Stomach (tissue), 9 donors: ENCODE measurements around the gene CDH26. TPM values are rescaled to one million over a fixed set of nuclear protein-coding genes. Genes with fewer than 3 reads are reported as not detected.

Source experiments
- DNase-seq, 2 donors: peaks; one replicate each; pipeline versions ENCODE4 v3.0.0 to v3.0.0-alpha.2; 2013 to 2019
- H3K27ac ChIP-seq, 5 donors: fragments of 200-600 bp in 4 of 5; sonication (generic) in 4 of 5; one replicate each; pipeline ENCODE4 v1.5.1; 2013 to 2019; ENCODE audit warnings: mild to moderate bottlenecking in 1 of 5, moderate library complexity in 1 of 5
- H3K27me3 ChIP-seq, 3 donors: fragments of 200-600 bp; sonication (generic); one replicate each; pipeline ENCODE4 v1.5.1; 2017 to 2019; ENCODE audit warnings: mixed run types in 1 of 3
- H3K36me3 ChIP-seq, 4 donors: fragments of 200-600 bp; sonication (generic); 1 replicate in 3 of 4; 2 replicates in 1 of 4; pipeline ENCODE4 v1.5.1; 2016 to 2019
- H3K4me1 ChIP-seq, 4 donors: fragments of 200-600 bp; sonication (generic); one replicate each; pipeline ENCODE4 v1.5.1; 2016 to 2019
- H3K4me3 ChIP-seq, 4 donors: fragments of 200-600 bp; sonication (generic) in 3 of 4; one replicate each; pipeline ENCODE4 v1.5.1; 2016 to 2019; ENCODE audit warnings: mild to moderate bottlenecking in 1 of 4
- H3K9me3 ChIP-seq, 4 donors: fragments of 200-600 bp; sonication (generic); one replicate each; pipeline ENCODE4 v1.5.1; 2016 to 2019
- CTCF ChIP-seq, 7 experiments: fragments of 450-650 bp in 4 of 7; fragments of 200-600 bp in 3 of 7; sonication (generic) in 3 of 7; IDR thresholded peaks; one replicate each; pipeline ENCODE4 v1.5.1; 2016 to 2019; ENCODE audit warnings: antibody characterized with exemption in 7 of 7, control low read depth in 2 of 7, mild to moderate bottlenecking in 1 of 7
- EP300 ChIP-seq: sonication (generic); formaldehyde crosslinking; IDR thresholded peaks from one replicate; pipeline ENCODE4 v1.6.1; 2017; ENCODE audit warnings: antibody characterized with exemption
- POLR2A ChIP-seq, 4 donors: fragments of 450-650 bp; IDR thresholded peaks; one replicate each; pipeline ENCODE4 v1.6.1; 2016; ENCODE audit warnings: antibody characterized with exemption in 4 of 4, control low read depth in 2 of 4, mild to moderate bottlenecking in 1 of 4, moderate library complexity in 1 of 4
- POLR2AphosphoS5 ChIP-seq, 3 donors: sonication (generic); formaldehyde crosslinking; IDR thresholded peaks; one replicate each; pipeline ENCODE4 v1.6.1; 2016; ENCODE audit warnings: antibody characterized with exemption in 3 of 3
- WGBS, 5 donors: extraction: QIAGEN DNeasy Blood & Tissue Kit in 3 of 5; methylation state at CpG; one replicate each; pipeline versions ENCODE4 v1.1.5 to v1.1.7; 2013 to 2018; 5-methylcytosine and 5-hydroxymethylcytosine counted together
- intact Hi-C: fragments of 100-400 bp; cut with DNase I; formaldehyde crosslinking; loops from one replicate; pipeline ENCODE4 v1.15.1; 2023; ENCODE audit warnings: low total_unique reads
- polyA plus RNA-seq, 3 donors: library from polyadenylated mRNA; stranded (reverse); fragments of 200-250 nt; gene quantifications; one replicate each; pipeline ENCODE4 v1.2.3, GENCODE V29; 2013
- total RNA-seq, 5 donors: library from RNA; depleted of rRNA; stranded (reverse); fragments of >200 nt; gene quantifications; one replicate each; pipeline versions ENCODE4 v1.1.0 to v1.2.3, GENCODE V29; 2014 to 2016
- donor health status: healthy with polysubstance abuse.
- donor health status: Bipolar disorder and iron deficiency.
- donor health status: healthy.

The CDH26 gene
- total and polyA plus RNA-seq, 8 donors, result 0.25 to 116 (median 5.8) TPM; not detected in 1

- peak overlapping the region in 1 of 5 donors; percentile 1 for H3K27ac ChIP-seq
- intact Hi-C loops, result no loop called here
- no peak overlapping the region for H3K4me3 ChIP-seq
- no peaks in the 10 kb centered on the region for H3K36me3 ChIP-seq
- no peaks in the 10 kb centered on the region for H3K27me3 ChIP-seq
- 53 to 68% (median 60%) methylated on average over 4 of the region's 4 CpGs for WGBS, 5 donors
- H3K9me3 ChIP-seq, result no peaks in the 10 kb centered on the region
- H3K4me1 ChIP-seq, result peaks cover 32 to 85% (median 61%) of the 10 kb centered on the region in 4 donors
- DNase-seq, result no peak
- TF ChIP-seq CTCF (IDR thresholded peaks at IDR 0.05), result no peak
- TF ChIP-seq POLR2A (IDR thresholded peaks at IDR 0.05), result no peak
- no peak for TF ChIP-seq POLR2AphosphoS5 (IDR thresholded peaks at IDR 0.05)
- no peak for TF ChIP-seq EP300
Measured at GRCh38 chr20:59936409-59936808, 21.8 kb upstream of the CDH26 start.

GRCh38 chr20:59937150-59937549 is 21.1 kb upstream of the CDH26 start:
- TF ChIP-seq POLR2AphosphoS5 (IDR thresholded peaks at IDR 0.05), result no peak
- TF ChIP-seq CTCF (IDR thresholded peaks at IDR 0.05), result no peak
- no peak for TF ChIP-seq EP300
- no peak for TF ChIP-seq POLR2A (IDR thresholded peaks at IDR 0.05)
- intact Hi-C loops, result no loop called here
- no peaks in the 10 kb centered on the region for H3K36me3 ChIP-seq
- no peak overlapping the region for H3K27ac ChIP-seq
- no peak overlapping the region for H3K4me3 ChIP-seq
- peaks cover 34 to 86% (median 65%) of the 10 kb centered on the region in 4 donors for H3K4me1 ChIP-seq
- no peaks in the 10 kb centered on the region for H3K27me3 ChIP-seq
- no peaks in the 10 kb centered on the region for H3K9me3 ChIP-seq
- DNase-seq, result no peak
- WGBS, 5 donors, result 64 to 76% (median 69%) methylated on average over 3 of the region's 3 CpGs

GRCh38 chr20:59938221-59938620 is 20.0 kb upstream of the CDH26 start:
- Histone ChIP-seq H3K27me3 (no peaks in the 10 kb centered on the region), H3K9me3 (no peaks in the 10 kb centered on the region), H3K36me3 (peaks cover 0 to 10% (median 7%) of the 10 kb centered on the region in 4 donors), H3K4me1 (peaks cover 31 to 80% (median 60%) of the 10 kb centered on the region in 4 donors), H3K27ac (peak overlapping the region in 4 of 5 donors; percentile 2 to 99 (median 94)), H3K4me3 (peak overlapping the region in 3 of 4 donors; percentile 67 to 81 (median 78))
- TF ChIP-seq POLR2AphosphoS5 (IDR thresholded peaks at IDR 0.05) (no peak), POLR2A (IDR thresholded peaks at IDR 0.05) (no peak), CTCF (IDR thresholded peaks at IDR 0.05) (no peak), EP300 (no peak)
- intact Hi-C loops, result no loop called here
- no peak for DNase-seq
- WGBS, 5 donors, result 41 to 52% (median 50%) methylated on average over 4 of the region's 4 CpGs

GRCh38 chr20:59938696-59939051 is 19.5 kb upstream of the CDH26 start:
- TF ChIP-seq CTCF (IDR thresholded peaks at IDR 0.05) (no peak), POLR2A (IDR thresholded peaks at IDR 0.05) (no peak), EP300 (no peak), POLR2AphosphoS5 (IDR thresholded peaks at IDR 0.05) (no peak)
- Histone ChIP-seq H3K27me3 (no peaks in the 10 kb centered on the region), H3K27ac (peak overlapping the region in 4 of 5 donors; percentile 1 to 99 (median 94)), H3K9me3 (no peaks in the 10 kb centered on the region), H3K4me1 (peaks cover 29 to 76% (median 56%) of the 10 kb centered on the region in 4 donors), H3K36me3 (peaks cover under 1 to 15% (median 12%) of the 10 kb centered on the region in 4 donors), H3K4me3 (peak overlapping the region; percentile 63 to 81 (median 72))
- intact Hi-C loops, result no loop called here
- 75 to 80% (median 76%) methylated on average over 7 of the region's 7 CpGs for WGBS, 5 donors
- DNase-seq, result no peak
